ENCODE data around the gene KSR1. TPM values are rescaled to one million over a fixed set of nuclear protein-coding genes. Genes with fewer than 3 reads are reported as not detected.
"Not testable (repeated sequence)": the region's sequence is repeated elsewhere in the genome, so short reads cannot be mapped to it uniquely, and the experiment has no call there.

Gene KSR1
- total RNA-seq, 1 donor = 23.5 TPM

GRCh38 chr17:27438348-27438998 lies 17.8 kb upstream of the KSR1 start:
- H3K4me3 ChIP-seq (ENCODE audit: low read length) = no peak overlapping the region
- H3K9me3 ChIP-seq (ENCODE audit: low read depth, low read length) = no peaks in the 10 kb centered on the region
- no peaks in the 10 kb centered on the region for H3K4me1 ChIP-seq (ENCODE audit: insufficient read depth, low read length)
- no peaks in the 10 kb centered on the region for H3K27me3 ChIP-seq (ENCODE audit: insufficient read depth, low read length)

DNA sequence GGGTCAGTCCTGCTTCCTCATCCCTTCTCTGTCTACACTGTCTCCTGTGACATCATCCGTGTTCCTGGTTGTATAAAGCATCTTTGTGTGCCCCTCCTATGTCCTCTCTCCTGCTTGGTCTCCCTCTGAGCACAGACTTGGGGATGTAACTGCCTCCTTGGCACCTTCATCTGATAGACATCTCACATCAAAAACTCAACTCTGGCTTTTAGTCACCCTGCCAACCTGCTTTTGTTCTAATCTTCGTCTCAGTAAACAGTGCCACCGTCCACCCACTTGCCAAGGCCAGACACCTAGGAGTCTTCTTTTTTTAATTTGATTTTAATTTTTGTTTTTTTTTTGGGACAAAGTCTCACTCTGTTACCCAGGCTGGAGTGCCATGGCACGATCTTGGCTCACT lies 16.9 kb upstream of the KSR1 start:
- no peaks in the 10 kb centered on the region for H3K9me3 ChIP-seq (ENCODE audit: low read depth, low read length)
- no peak overlapping the region for H3K4me3 ChIP-seq (ENCODE audit: low read length)
- H3K27me3 ChIP-seq (ENCODE audit: insufficient read depth, low read length) = no peaks in the 10 kb centered on the region
- no peaks in the 10 kb centered on the region for H3K4me1 ChIP-seq (ENCODE audit: insufficient read depth, low read length)

DNA sequence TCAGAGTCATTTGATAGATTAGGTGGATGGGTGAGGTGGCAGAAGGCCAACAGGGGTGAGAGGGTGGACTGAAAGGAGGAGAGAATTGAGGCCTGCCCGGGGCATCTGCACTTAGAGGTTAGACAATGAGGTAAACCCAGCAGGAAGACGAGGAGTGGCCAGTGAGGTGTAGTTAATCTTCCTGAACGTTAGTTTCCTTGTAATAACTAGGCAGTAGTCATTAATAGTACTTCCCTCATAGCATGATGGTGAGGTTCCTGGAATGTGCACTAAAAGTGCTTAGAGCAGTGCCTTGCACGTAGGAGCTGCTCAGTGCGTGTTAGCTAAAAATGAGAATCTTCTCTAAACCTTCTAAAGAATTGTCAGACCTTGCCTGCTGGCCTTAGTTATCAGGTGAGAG lies 13.5 kb upstream of the KSR1 start:
- no peak overlapping the region for H3K4me3 ChIP-seq (ENCODE audit: low read length)
- no peaks in the 10 kb centered on the region for H3K27me3 ChIP-seq (ENCODE audit: insufficient read depth, low read length)
- no peaks in the 10 kb centered on the region for H3K9me3 ChIP-seq (ENCODE audit: low read depth, low read length)
- H3K4me1 ChIP-seq (ENCODE audit: insufficient read depth, low read length) = no peaks in the 10 kb centered on the region

- H3K4me1 ChIP-seq (ENCODE audit: insufficient read depth, low read length) = no peaks in the 10 kb centered on the region
- no peaks in the 10 kb centered on the region for H3K27me3 ChIP-seq (ENCODE audit: insufficient read depth, low read length)
- H3K4me3 ChIP-seq (ENCODE audit: low read length) = no peak overlapping the region
- H3K9me3 ChIP-seq (ENCODE audit: low read depth, low read length) = no peaks in the 10 kb centered on the region
Measured at GRCh38 chr17:27443491-27443890, 12.8 kb upstream of the KSR1 start.

DNA sequence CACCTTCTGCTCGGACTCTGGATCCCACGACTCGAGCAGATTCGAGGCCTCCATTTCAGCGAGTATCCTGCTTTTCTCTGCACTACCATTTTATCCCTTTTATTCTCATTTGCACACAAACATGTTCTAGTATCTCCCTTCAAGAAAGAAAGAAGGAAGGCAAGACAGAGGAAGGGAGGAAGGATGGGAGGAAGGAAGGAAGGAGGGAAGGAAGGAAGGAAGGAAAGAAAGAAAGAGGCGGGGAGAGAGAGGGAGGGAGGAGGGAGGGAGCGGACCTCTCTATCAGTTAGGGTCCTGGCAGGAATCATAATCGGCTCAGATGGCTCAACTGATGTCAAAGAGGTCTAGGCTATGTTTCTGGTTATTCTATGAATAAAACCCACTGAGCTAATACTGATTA lies 10.3 kb upstream of the KSR1 start:
- H3K9me3 ChIP-seq (ENCODE audit: low read depth, low read length) = no peaks in the 10 kb centered on the region
- H3K4me1 ChIP-seq (ENCODE audit: insufficient read depth, low read length) = no peaks in the 10 kb centered on the region
- H3K27me3 ChIP-seq (ENCODE audit: insufficient read depth, low read length) = no peaks in the 10 kb centered on the region
- H3K4me3 ChIP-seq (ENCODE audit: low read length) = no peak overlapping the region

DNA sequence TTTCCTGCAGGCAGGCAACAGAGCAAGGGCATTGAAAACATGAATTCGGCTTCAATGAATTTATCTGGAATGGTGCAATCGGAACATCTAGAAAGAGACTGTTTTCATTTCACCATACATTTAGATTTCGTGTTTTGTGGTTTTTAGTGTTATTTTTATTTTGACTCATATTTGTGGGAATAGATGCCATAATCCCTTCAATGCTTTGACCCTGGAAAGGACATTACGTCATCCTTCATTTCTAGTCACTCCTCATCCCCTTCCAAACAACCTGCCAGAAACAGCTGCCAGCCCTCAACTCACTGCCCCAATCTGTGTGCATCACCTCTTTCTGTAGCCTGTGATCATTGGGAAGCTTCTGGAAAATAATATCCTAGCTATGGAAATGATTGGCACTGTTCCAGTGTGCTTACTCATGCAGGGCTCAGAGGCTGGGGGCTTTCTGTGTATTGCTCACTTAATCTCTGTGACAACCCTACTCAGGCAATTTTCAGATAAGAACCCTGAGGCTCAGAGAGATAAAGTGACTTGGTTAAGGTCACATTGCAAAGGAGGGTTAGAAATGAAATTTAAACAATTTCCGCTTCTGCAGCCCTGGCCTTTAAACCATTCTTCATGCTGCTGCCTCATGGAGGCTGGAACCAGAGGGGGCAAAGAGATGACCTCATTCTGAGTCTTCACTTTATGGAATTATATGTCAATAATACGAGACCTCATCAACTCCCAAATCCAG lies 9.5 kb upstream of the KSR1 start:
- H3K9me3 ChIP-seq (ENCODE audit: low read depth, low read length) = no peaks in the 10 kb centered on the region
- no peaks in the 10 kb centered on the region for H3K27me3 ChIP-seq (ENCODE audit: insufficient read depth, low read length)
- no peaks in the 10 kb centered on the region for H3K4me1 ChIP-seq (ENCODE audit: insufficient read depth, low read length)
- no peak overlapping the region for H3K4me3 ChIP-seq (ENCODE audit: low read length)

GRCh38 chr17:27448534-27448933 lies 7.7 kb upstream of the KSR1 start:
- H3K4me3 ChIP-seq (ENCODE audit: low read length) = not testable (repeated sequence)

GRCh38 chr17:27449541-27449940 lies 6.7 kb upstream of the KSR1 start:
- Histone ChIP-seq H3K4me3 (ENCODE audit: low read length) (no peak overlapping the region), H3K4me1 (ENCODE audit: insufficient read depth, low read length) (no peaks in the 10 kb centered on the region), H3K9me3 (ENCODE audit: low read depth, low read length) (no peaks in the 10 kb centered on the region), H3K27me3 (ENCODE audit: insufficient read depth, low read length) (no peaks in the 10 kb centered on the region)

More at GRCh38 chr17:27448534-27448933, 7.7 kb upstream of the KSR1 start:
- not testable (repeated sequence) for H3K4me1 ChIP-seq (ENCODE audit: insufficient read depth, low read length); H3K9me3 ChIP-seq (ENCODE audit: low read depth, low read length); H3K27me3 ChIP-seq (ENCODE audit: insufficient read depth, low read length)

GRCh38 chr17:27449988-27450387 lies 6.3 kb upstream of the KSR1 start:
- Histone ChIP-seq H3K4me3 (ENCODE audit: low read length) (no peak overlapping the region), H3K9me3 (ENCODE audit: low read depth, low read length) (no peaks in the 10 kb centered on the region), H3K27me3 (ENCODE audit: insufficient read depth, low read length) (no peaks in the 10 kb centered on the region), H3K4me1 (ENCODE audit: insufficient read depth, low read length) (no peaks in the 10 kb centered on the region)

- no peaks in the 10 kb centered on the region for H3K9me3 ChIP-seq (ENCODE audit: low read depth, low read length)
- H3K4me3 ChIP-seq (ENCODE audit: low read length) = no peak overlapping the region
- no peaks in the 10 kb centered on the region for H3K27me3 ChIP-seq (ENCODE audit: insufficient read depth, low read length)
- H3K4me1 ChIP-seq (ENCODE audit: insufficient read depth, low read length) = no peaks in the 10 kb centered on the region
Measured at GRCh38 chr17:27450416-27450815, 5.8 kb upstream of the KSR1 start.

- Histone ChIP-seq H3K4me1 (ENCODE audit: insufficient read depth, low read length) (peaks cover 5% of the 10 kb centered on the region), H3K27me3 (ENCODE audit: insufficient read depth, low read length) (no peaks in the 10 kb centered on the region), H3K9me3 (ENCODE audit: low read depth, low read length) (no peaks in the 10 kb centered on the region), H3K4me3 (ENCODE audit: low read length) (no peak overlapping the region)
Measured at GRCh38 chr17:27451906-27452305, 4.3 kb upstream of the KSR1 start.

GRCh38 chr17:27452828-27453227 lies 3.4 kb upstream of the KSR1 start:
- Histone ChIP-seq H3K9me3 (ENCODE audit: low read depth, low read length) (no peaks in the 10 kb centered on the region), H3K4me1 (ENCODE audit: insufficient read depth, low read length) (peaks cover 14% of the 10 kb centered on the region), H3K4me3 (ENCODE audit: low read length) (no peak overlapping the region), H3K27me3 (ENCODE audit: insufficient read depth, low read length) (no peaks in the 10 kb centered on the region)

DNA sequence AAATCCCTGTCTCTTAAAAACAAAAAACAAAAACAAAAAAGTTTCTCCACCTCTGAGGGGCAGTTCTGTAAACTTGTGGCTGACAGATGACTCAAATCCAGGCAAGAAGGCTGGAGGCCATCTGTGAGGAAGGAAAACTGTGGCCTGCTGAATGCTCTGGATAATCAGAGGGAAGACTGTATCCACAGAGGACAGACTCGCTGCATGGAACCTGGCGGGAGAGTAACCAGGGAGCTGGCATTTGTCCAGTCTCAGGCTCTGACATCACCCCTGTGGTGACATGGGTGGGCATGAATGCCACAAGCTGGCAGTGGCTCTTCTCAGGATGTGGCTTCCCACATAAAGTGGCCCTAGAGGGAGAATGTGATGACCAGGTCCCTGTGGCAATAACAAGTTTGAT lies 2.8 kb upstream of the KSR1 start:
- no peaks in the 10 kb centered on the region for H3K9me3 ChIP-seq (ENCODE audit: low read depth, low read length)
- H3K4me1 ChIP-seq (ENCODE audit: insufficient read depth, low read length) = peaks cover 21% of the 10 kb centered on the region
- no peak overlapping the region for H3K4me3 ChIP-seq (ENCODE audit: low read length)
- H3K27me3 ChIP-seq (ENCODE audit: insufficient read depth, low read length) = no peaks in the 10 kb centered on the region

DNA sequence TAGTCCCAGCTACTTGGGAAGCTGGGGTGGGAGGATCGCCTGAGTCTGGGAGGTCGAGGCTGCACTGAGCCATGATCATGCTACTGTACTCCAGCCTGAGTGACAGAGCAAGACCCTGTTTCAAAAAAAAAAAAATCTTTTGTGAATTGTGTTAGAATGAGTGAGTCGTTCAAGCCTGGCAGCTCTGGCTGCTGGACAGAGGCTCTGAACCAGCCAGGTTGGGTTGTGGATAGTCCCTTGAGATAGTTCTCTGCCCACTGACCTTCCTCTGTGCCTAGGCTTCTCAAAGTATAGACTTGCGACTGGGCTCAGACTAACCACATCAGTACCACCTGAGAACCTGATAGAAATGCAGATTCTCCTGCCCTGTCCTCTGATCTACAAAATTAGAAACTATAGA lies 2.2 kb upstream of the KSR1 start:
- Histone ChIP-seq H3K4me3 (ENCODE audit: low read length) (no peak overlapping the region), H3K4me1 (ENCODE audit: insufficient read depth, low read length) (peaks cover 23% of the 10 kb centered on the region), H3K27me3 (ENCODE audit: insufficient read depth, low read length) (no peaks in the 10 kb centered on the region), H3K9me3 (ENCODE audit: low read depth, low read length) (no peaks in the 10 kb centered on the region)

DNA sequence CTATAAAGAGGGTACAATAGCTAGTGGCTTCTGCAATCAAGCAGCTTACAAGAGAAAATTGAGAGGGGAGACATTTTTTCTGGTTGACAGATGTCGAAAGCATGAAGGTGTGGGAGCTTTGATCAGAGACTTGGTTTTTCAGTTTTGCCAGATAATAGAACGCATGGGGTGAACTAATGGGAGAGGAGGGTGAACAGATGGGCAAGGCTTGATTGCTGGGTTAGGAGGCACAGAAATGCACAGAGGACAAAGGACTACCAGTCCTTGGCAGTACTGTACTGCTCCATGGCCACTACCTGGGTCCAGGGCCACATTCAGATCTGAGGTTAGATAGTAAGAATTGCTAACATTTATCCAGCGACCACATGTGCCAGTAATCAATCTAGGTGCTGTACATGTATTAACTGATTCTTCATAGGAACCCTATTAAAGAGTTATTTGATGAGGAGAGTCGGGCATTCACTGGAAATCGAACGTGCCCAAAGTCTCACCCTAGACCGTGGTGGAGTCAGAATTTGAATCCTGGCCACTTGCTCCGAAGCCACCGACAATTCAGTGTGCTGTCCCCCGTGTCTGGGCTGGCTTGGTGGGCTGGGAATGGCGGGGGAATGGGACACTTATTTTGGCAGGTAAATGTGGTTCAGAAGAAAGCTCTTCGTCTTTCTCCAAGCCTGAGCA lies 873 bp upstream of the KSR1 start:
- H3K4me3 ChIP-seq (ENCODE audit: low read length) = peak overlapping the region; percentile 76
- H3K4me1 ChIP-seq (ENCODE audit: insufficient read depth, low read length) = peaks cover 23% of the 10 kb centered on the region
- H3K27me3 ChIP-seq (ENCODE audit: insufficient read depth, low read length) = no peaks in the 10 kb centered on the region
- H3K9me3 ChIP-seq (ENCODE audit: low read depth, low read length) = no peaks in the 10 kb centered on the region

All from mononuclear cell (primary cell).